ENCODE results near the gene C6. TPM values are rescaled to one million over a fixed set of nuclear protein-coding genes. Genes with fewer than 3 reads are reported as not detected.

Gene C6
- total RNA-seq, 1 experiment from 2014 or later: not detected

DNA sequence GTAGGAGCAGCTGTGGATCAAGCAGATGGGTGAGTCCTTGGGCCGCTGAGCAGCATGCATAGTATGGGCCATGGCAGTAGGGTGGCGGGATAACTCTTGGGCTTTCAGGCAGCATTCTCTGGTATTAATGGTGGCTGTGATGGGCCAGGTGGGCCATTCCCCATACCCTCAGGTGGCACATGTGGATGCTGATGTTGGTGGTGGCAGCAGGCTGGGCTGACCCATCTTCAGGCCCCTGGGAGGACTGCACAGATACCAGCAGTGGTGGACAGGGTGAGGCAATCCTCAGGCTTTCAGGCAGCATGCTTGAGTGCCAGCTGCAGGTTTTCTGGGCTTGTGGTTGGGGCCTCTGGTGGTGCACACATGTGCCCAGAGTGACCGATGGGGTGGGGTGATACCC is 27.1 kb upstream of the C6 start:
- DNase-seq: no peak
- Histone ChIP-seq H3K56ac (ENCODE audit: insufficient read length, low read depth, low read length) (no peak overlapping the region), H4K8ac (replicated peaks; ENCODE audit: insufficient read length, low read depth, low read length) (no peak overlapping the region), H3K14ac (ENCODE audit: insufficient read depth, low read length) (no peak overlapping the region), H3K4me2 (ENCODE audit: insufficient read depth, insufficient read length, low read length) (no peak overlapping the region), H3K4ac (ENCODE audit: low read depth, low read length) (no peak overlapping the region), H3K9me3 (ENCODE audit: control insufficient read depth, low read depth, low read length) (no peaks in the 10 kb centered on the region), H2BK12ac (ENCODE audit: insufficient read length, low read depth, low read length) (no peak overlapping the region), H3K23me2 (ENCODE audit: insufficient read length, low read depth, low read length, poor library complexity, severe bottlenecking) (no peaks in the 10 kb centered on the region), H2AK5ac (ENCODE audit: insufficient read length, low read length) (no peak overlapping the region), H4K5ac (ENCODE audit: insufficient read length, low read depth, low read length) (no peak overlapping the region), H3T11ph (ENCODE audit: low read length) (no peak overlapping the region), H3K4me1 (ENCODE audit: insufficient read depth, low read length) (no peaks in the 10 kb centered on the region), H2AFZ (ENCODE audit: low read length) (no peak overlapping the region), H3K27ac (ENCODE audit: insufficient read length, low read depth, low read length) (no peak overlapping the region), H4K20me1 (ENCODE audit: control insufficient read depth, insufficient read depth, insufficient read length) (no peaks in the 10 kb centered on the region), H3K27me3 (ENCODE audit: insufficient read depth, low read length) (no peaks in the 10 kb centered on the region), H2BK20ac (ENCODE audit: low read depth, low read length, poor library complexity, severe bottlenecking) (no peak overlapping the region), H2BK15ac (ENCODE audit: low read depth, low read length) (no peak overlapping the region), H2BK5ac (ENCODE audit: insufficient read length, low read length) (no peak overlapping the region), H3K9ac (ENCODE audit: extremely low read depth, insufficient read length, low read length) (no peak overlapping the region), H4K91ac (ENCODE audit: insufficient read length, low read depth, low read length) (no peak overlapping the region), H3K79me2 (ENCODE audit: insufficient read depth, low read length) (no peaks in the 10 kb centered on the region), H2BK120ac (ENCODE audit: low read depth, low read length, poor library complexity, severe bottlenecking) (no peak overlapping the region), H3K23ac (ENCODE audit: insufficient read length, low read depth, low read length) (no peak overlapping the region), H3K79me1 (ENCODE audit: insufficient read depth, low read depth, low read length, poor library complexity, severe bottlenecking) (no peaks in the 10 kb centered on the region), H3K18ac (ENCODE audit: insufficient read length, low read depth, low read length) (no peak overlapping the region)
- no peak overlapping the region for H3K4me3 Mint-ChIP-seq
- no peak overlapping the region for H3K27ac Mint-ChIP-seq
- H3K4me1 Mint-ChIP-seq: no peaks in the 10 kb centered on the region
- H3K9me3 Mint-ChIP-seq: peaks cover 0 to 6% of the 10 kb centered on the region in 2 experiments; a peak in 4 of 5 replicates
- no peaks in the 10 kb centered on the region for H3K36me3 Mint-ChIP-seq (ENCODE audit: insufficient read depth in 1 of 3, low read depth in 3 of 3)
- TF ChIP-seq, protein P1, sequence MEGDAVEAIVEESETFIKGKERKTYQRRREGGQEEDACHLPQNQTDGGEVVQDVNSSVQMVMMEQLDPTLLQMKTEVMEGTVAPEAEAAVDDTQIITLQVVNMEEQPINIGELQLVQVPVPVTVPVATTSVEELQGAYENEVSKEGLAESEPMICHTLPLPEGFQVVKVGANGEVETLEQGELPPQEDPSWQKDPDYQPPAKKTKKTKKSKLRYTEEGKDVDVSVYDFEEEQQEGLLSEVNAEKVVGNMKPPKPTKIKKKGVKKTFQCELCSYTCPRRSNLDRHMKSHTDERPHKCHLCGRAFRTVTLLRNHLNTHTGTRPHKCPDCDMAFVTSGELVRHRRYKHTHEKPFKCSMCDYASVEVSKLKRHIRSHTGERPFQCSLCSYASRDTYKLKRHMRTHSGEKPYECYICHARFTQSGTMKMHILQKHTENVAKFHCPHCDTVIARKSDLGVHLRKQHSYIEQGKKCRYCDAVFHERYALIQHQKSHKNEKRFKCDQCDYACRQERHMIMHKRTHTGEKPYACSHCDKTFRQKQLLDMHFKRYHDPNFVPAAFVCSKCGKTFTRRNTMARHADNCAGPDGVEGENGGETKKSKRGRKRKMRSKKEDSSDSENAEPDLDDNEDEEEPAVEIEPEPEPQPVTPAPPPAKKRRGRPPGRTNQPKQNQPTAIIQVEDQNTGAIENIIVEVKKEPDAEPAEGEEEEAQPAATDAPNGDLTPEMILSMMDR (conservative IDR thresholded peaks at IDR 0.05): no peak
- no CpG with 5 or more reads among the region's 3 CpGs for WGBS (ENCODE audit: extremely low coverage, insufficient read length, low lambda C conversion rate)
- H3K27me3 Mint-ChIP-seq (ENCODE audit: low read depth): no peaks in the 10 kb centered on the region
